Measurements from ENCODE around the gene MTMR3.

- TF ChIP-seq EZH2 (IDR thresholded peaks at IDR 0.05; ENCODE audit: insufficient read depth, poor library complexity, severe bottlenecking): no peak
- TF ChIP-seq EZH2phosphoT487 (IDR thresholded peaks at IDR 0.05; ENCODE audit: insufficient read depth, low read depth): no peak
These were observed 81.8 kb downstream of the MTMR3 start for GRCh38 chr22:29964776-29965175.

Measured in GM23248 (cell line).